Neural cell (in vitro differentiated cells): ENCODE results near the gene EIF4E2. TPM values are rescaled to one million over a fixed set of nuclear protein-coding genes. Genes with fewer than 3 reads are reported as not detected.

Experiments
- H2AFZ ChIP-seq: fragments of 200-600, 300-800 bp; sonication (generic), shearing (Covaris generic); 2 replicates; pipeline ENCODE4 v1.6.0; 2014; ENCODE audit warnings: low read depth, mild to moderate bottlenecking, antibody characterized with exemption, low read length, moderate library complexity
- H3F3A ChIP-seq: fragments of 200-600 bp; shearing (Covaris generic); 2 replicates; pipeline ENCODE4 v1.6.1; 2016; ENCODE audit warnings: mild to moderate bottlenecking, moderate library complexity, mixed read lengths, antibody characterized with exemption, low read length; ENCODE audit not compliant: insufficient read depth, poor library complexity, severe bottlenecking
- H3K27ac ChIP-seq: fragments of 200-600, 300-800 bp; sonication (generic), shearing (Covaris generic); 2 replicates; pipeline ENCODE4 v1.5.1; 2014; ENCODE audit warnings: mild to moderate bottlenecking, low read length, moderate library complexity
- H3K27me3 ChIP-seq: fragments of 300-800, 200-600 bp; sonication (generic), shearing (Covaris generic); 2 replicates; pipeline ENCODE4 v1.6.0; 2014; ENCODE audit warnings: mild to moderate bottlenecking, low read depth, low read length, moderate library complexity; ENCODE audit not compliant: insufficient read depth
- H3K36me3 ChIP-seq: fragments of 300-800, 200-600 bp; sonication (generic), shearing (Covaris generic); 2 replicates; pipeline ENCODE4 v1.5.1; 2014; ENCODE audit warnings: mild to moderate bottlenecking, antibody characterized with exemption, low read length, moderate library complexity; ENCODE audit not compliant: insufficient read depth
- H3K4me2 ChIP-seq: fragments of 300-800, 200-600 bp; sonication (generic), shearing (Covaris generic); 2 replicates; pipeline ENCODE4 v1.6.0; 2014; ENCODE audit warnings: mild to moderate bottlenecking, low read length
- H3K4me3 ChIP-seq: fragments of 300-800, 200-600 bp; sonication (generic), shearing (Covaris generic); 2 replicates; pipeline ENCODE4 v1.5.1; 2014; ENCODE audit warnings: mild to moderate bottlenecking, low read length, moderate library complexity
- H3K79me2 ChIP-seq: fragments of 200-600 bp; shearing (Covaris generic); replicated peaks from 2 replicates; pipeline ENCODE4 v1.6.0; 2014; ENCODE audit warnings: mild to moderate bottlenecking, low read length, moderate library complexity; ENCODE audit not compliant: insufficient read depth
- H3K9ac ChIP-seq: fragments of 300-800, 200-600 bp; sonication (generic), shearing (Covaris generic); 2 replicates; pipeline ENCODE4 v1.6.1; 2016; ENCODE audit warnings: mild to moderate bottlenecking, low read length, mixed read lengths
- H3K9me2 ChIP-seq: fragments of 200-600 bp; shearing (Covaris generic); 2 replicates; pipeline ENCODE4 v1.6.1; 2016; ENCODE audit warnings: mild to moderate bottlenecking, low read length, mixed read lengths; ENCODE audit not compliant: insufficient read depth
- H3K9me3 ChIP-seq: fragments of 200-600, 300-800 bp; sonication (generic), shearing (Covaris generic); 2 replicates; pipeline ENCODE4 v1.6.1; 2016; ENCODE audit warnings: mild to moderate bottlenecking, mixed run types, low read length, moderate library complexity, mixed read lengths
- H4K20me1 ChIP-seq: fragments of 200-600 bp; shearing (Covaris generic); 2 replicates; pipeline ENCODE4 v1.6.1; 2016; ENCODE audit warnings: mild to moderate bottlenecking, mixed run types; ENCODE audit not compliant: insufficient read depth
- EP300 ChIP-seq: fragments of 450-650 bp; conservative IDR thresholded peaks from 2 replicates; pipeline ENCODE4 v1.6.1; 2014; ENCODE audit warnings: antibody characterized with exemption, mild to moderate bottlenecking, moderate library complexity; ENCODE audit not compliant: poor library complexity, severe bottlenecking
- EZH2 ChIP-seq: fragments of 200-600, 300-800 bp; shearing (Covaris generic), sonication (generic); IDR thresholded peaks from 2 replicates; pipeline ENCODE4 v1.6.1; 2014; ENCODE audit warnings: antibody characterized with exemption, low read length, borderline replicate concordance, mild to moderate bottlenecking; ENCODE audit not compliant: insufficient read depth, poor library complexity, severe bottlenecking
- MXI1 ChIP-seq: fragments of 450-650 bp; conservative IDR thresholded peaks from 2 replicates; pipeline ENCODE4 v1.6.1; 2014; ENCODE audit warnings: antibody characterized with exemption, mild to moderate bottlenecking; ENCODE audit not compliant: poor library complexity, severe bottlenecking
- POLR2AphosphoS5 ChIP-seq: IDR thresholded peaks from 2 replicates; pipeline ENCODE4 v1.6.1; 2012
- RAD21 ChIP-seq: fragments of 450-650 bp; conservative IDR thresholded peaks from 2 replicates; pipeline ENCODE4 v1.6.1; 2014; ENCODE audit warnings: antibody characterized with exemption, mild to moderate bottlenecking, moderate library complexity
- REST ChIP-seq: IDR thresholded peaks from 2 replicates; pipeline ENCODE4 v1.6.1; 2012; ENCODE audit warnings: borderline replicate concordance
- SMC3 ChIP-seq: fragments of 450-650 bp; conservative IDR thresholded peaks from 2 replicates; pipeline ENCODE4 v1.6.1; 2014; ENCODE audit warnings: antibody characterized with exemption, mild to moderate bottlenecking, moderate library complexity; ENCODE audit not compliant: poor library complexity
- TAF1 ChIP-seq: IDR thresholded peaks from 2 replicates; pipeline ENCODE4 v1.6.1; 2012; ENCODE audit warnings: low read depth
- polyA plus RNA-seq: library from polyadenylated mRNA; depleted of rRNA; stranded (reverse); fragments of >200 nt; gene quantifications from 2 replicates; pipeline ENCODE4 v1.2.3, GENCODE V29; 2014
- TF ChIP-seq, protein P1 (sequence below): fragments of 450-650 bp; IDR thresholded peaks from 2 replicates; pipeline ENCODE4 v1.5.1; 2014; ENCODE audit warnings: antibody characterized with exemption, mild to moderate bottlenecking, moderate library complexity; ENCODE audit not compliant: poor library complexity, severe bottlenecking

The EIF4E2 gene
- polyA plus RNA-seq, 1 donor from 2014 or later, result 57.6 TPM

GRCh38 chr2:232609607-232610006 lies 59.1 kb downstream of the EIF4E2 start:
- Histone ChIP-seq H4K20me1 (no peaks in the 10 kb centered on the region), H3F3A (no peaks in the 10 kb centered on the region), H3K9ac (no peak overlapping the region), H3K27me3 (no peaks in the 10 kb centered on the region), H3K9me2 (no peaks in the 10 kb centered on the region), H2AFZ (no peak overlapping the region), H3K27ac (no peak overlapping the region), H3K9me3 (no peaks in the 10 kb centered on the region), H3K4me3 (no peak overlapping the region), H3K4me2 (no peak overlapping the region), H3K36me3 (no peaks in the 10 kb centered on the region), H3K79me2 (no peaks in the 10 kb centered on the region)
- TF ChIP-seq POLR2AphosphoS5, result no peak
- TF ChIP-seq TAF1, result no peak
- no peak for TF ChIP-seq EP300
- no peak for TF ChIP-seq EZH2
- no peak for TF ChIP-seq REST
- no peak for TF ChIP-seq MXI1
- no peak for TF ChIP-seq RAD21

DNA sequence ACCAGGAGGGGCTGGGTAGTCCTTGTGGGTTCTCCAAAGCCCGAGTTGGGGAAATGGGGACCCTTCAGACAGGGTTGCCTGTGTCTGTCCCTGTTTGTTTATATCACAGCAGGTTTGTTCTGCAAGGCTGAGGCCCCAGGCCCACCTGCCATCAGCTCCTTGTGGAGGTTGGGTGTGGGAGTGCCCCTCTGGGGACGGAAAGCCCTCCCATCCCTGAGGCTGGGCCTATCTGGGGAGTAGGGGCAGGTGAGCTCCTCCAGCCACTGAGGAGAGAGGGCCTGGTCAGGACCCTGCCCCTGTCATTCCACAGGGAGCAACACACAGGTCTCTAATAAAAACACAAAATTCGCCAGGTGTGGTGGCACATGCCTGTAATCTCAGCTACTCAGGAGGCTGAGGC lies 59.6 kb downstream of the EIF4E2 start:
- no peak overlapping the region for H3K27ac ChIP-seq
- no peaks in the 10 kb centered on the region for H3K36me3 ChIP-seq

More for the DNA sequence above, 59.6 kb downstream of the EIF4E2 start:
- no peaks in the 10 kb centered on the region for H3K9me3 ChIP-seq
- no peaks in the 10 kb centered on the region for H3K9me2 ChIP-seq
- H3K27me3 ChIP-seq, result no peaks in the 10 kb centered on the region
- H3K4me3 ChIP-seq, result no peak overlapping the region
- H3K9ac ChIP-seq, result no peak overlapping the region
- no peak overlapping the region for H2AFZ ChIP-seq
- no peak overlapping the region for H3K4me2 ChIP-seq
- TF ChIP-seq EP300 (no peak), TAF1 (no peak), SMC3 (no peak), POLR2AphosphoS5 (no peak), EZH2 (no peak)
- TF ChIP-seq, protein P1, sequence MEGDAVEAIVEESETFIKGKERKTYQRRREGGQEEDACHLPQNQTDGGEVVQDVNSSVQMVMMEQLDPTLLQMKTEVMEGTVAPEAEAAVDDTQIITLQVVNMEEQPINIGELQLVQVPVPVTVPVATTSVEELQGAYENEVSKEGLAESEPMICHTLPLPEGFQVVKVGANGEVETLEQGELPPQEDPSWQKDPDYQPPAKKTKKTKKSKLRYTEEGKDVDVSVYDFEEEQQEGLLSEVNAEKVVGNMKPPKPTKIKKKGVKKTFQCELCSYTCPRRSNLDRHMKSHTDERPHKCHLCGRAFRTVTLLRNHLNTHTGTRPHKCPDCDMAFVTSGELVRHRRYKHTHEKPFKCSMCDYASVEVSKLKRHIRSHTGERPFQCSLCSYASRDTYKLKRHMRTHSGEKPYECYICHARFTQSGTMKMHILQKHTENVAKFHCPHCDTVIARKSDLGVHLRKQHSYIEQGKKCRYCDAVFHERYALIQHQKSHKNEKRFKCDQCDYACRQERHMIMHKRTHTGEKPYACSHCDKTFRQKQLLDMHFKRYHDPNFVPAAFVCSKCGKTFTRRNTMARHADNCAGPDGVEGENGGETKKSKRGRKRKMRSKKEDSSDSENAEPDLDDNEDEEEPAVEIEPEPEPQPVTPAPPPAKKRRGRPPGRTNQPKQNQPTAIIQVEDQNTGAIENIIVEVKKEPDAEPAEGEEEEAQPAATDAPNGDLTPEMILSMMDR, result no peak
- no peaks in the 10 kb centered on the region for H3K79me2 ChIP-seq
- H4K20me1 ChIP-seq, result no peaks in the 10 kb centered on the region
- no peaks in the 10 kb centered on the region for H3F3A ChIP-seq
